H9 (cell line): ENCODE measurements around the gene SMC1B. TPM values are rescaled to one million over a fixed set of nuclear protein-coding genes. Genes with fewer than 3 reads are reported as not detected.

Source experiments
- DNase-seq: peaks from one replicate; pipeline ENCODE4 v3.0.0-alpha.2; 2017
- H2AFZ ChIP-seq: one replicate; pipeline ENCODE4 v1.6.1; 2013; ENCODE audit warnings: mild to moderate bottlenecking, low read length, control low read depth, moderate library complexity
- H2AK5ac ChIP-seq: 2 replicates; pipeline ENCODE4 v1.6.1; 2013; ENCODE audit warnings: low read length, control low read depth, mixed read lengths; ENCODE audit not compliant: insufficient read length
- H2BK120ac ChIP-seq: one replicate; pipeline ENCODE4 v1.6.1; 2013; ENCODE audit warnings: low read depth, mild to moderate bottlenecking, low read length, control low read depth, inconsistent platforms; ENCODE audit not compliant: poor library complexity, severe bottlenecking
- H2BK12ac ChIP-seq: 2 replicates; pipeline ENCODE4 v1.6.1; 2013; ENCODE audit warnings: low read length, control low read depth, mixed read lengths, low read depth; ENCODE audit not compliant: insufficient read length
- H2BK15ac ChIP-seq: 2 replicates; pipeline ENCODE4 v1.6.1; 2013; ENCODE audit warnings: low read depth, low read length, control low read depth
- H2BK20ac ChIP-seq: one replicate; pipeline ENCODE4 v1.6.1; 2013; ENCODE audit warnings: low read depth, mild to moderate bottlenecking, low read length, control low read depth, inconsistent platforms; ENCODE audit not compliant: poor library complexity, severe bottlenecking
- H2BK5ac ChIP-seq: 2 replicates; pipeline ENCODE4 v1.6.1; 2013; ENCODE audit warnings: low read length, control low read depth, mixed read lengths; ENCODE audit not compliant: insufficient read length
- H3K14ac ChIP-seq: 2 replicates; pipeline ENCODE4 v1.6.1; 2013; ENCODE audit warnings: low read length, control low read depth; ENCODE audit not compliant: insufficient read depth
- H3K18ac ChIP-seq: 2 replicates; pipeline ENCODE4 v1.6.1; 2013; ENCODE audit warnings: low read depth, mild to moderate bottlenecking, mixed read lengths, low read length, control low read depth; ENCODE audit not compliant: insufficient read length
- H3K23ac ChIP-seq: 2 replicates; pipeline ENCODE4 v1.6.1; 2013; ENCODE audit warnings: low read length, control low read depth, mixed read lengths, low read depth; ENCODE audit not compliant: insufficient read length
- H3K23me2 ChIP-seq: 2 replicates; pipeline ENCODE4 v1.6.1; 2013; ENCODE audit warnings: low read depth, mild to moderate bottlenecking, mixed read lengths, low read length, control low read depth; ENCODE audit not compliant: insufficient read length, poor library complexity, severe bottlenecking
- H3K27ac ChIP-seq: 2 replicates; pipeline ENCODE4 v1.5.1; 2013; ENCODE audit warnings: low read length, control low read depth, mixed read lengths, low read depth; ENCODE audit not compliant: insufficient read length
- H3K27me3 ChIP-seq: 2 replicates; pipeline ENCODE4 v1.6.1; 2013; ENCODE audit warnings: low read length, control low read depth, inconsistent platforms; ENCODE audit not compliant: insufficient read depth
- H3K4ac ChIP-seq: 2 replicates; pipeline ENCODE4 v1.6.1; 2013; ENCODE audit warnings: low read depth, mild to moderate bottlenecking, control low read depth, inconsistent platforms, low read length, moderate library complexity
- H3K4me1 ChIP-seq: 2 replicates; pipeline ENCODE4 v1.6.1; 2013; ENCODE audit warnings: low read length, control low read depth, inconsistent platforms; ENCODE audit not compliant: insufficient read depth
- H3K4me2 ChIP-seq: 2 replicates; pipeline ENCODE4 v1.6.1; 2013; ENCODE audit warnings: low read length, control low read depth, mixed read lengths; ENCODE audit not compliant: insufficient read length, insufficient read depth
- H3K56ac ChIP-seq: 2 replicates; pipeline ENCODE4 v1.6.1; 2013; ENCODE audit warnings: low read depth, mild to moderate bottlenecking, mixed read lengths, low read length, control low read depth; ENCODE audit not compliant: insufficient read length
- H3K79me1 ChIP-seq: 2 replicates; pipeline ENCODE4 v1.6.1; 2013; ENCODE audit warnings: low read depth, mild to moderate bottlenecking, moderate library complexity, low read length, control low read depth, inconsistent platforms; ENCODE audit not compliant: insufficient read depth, poor library complexity, severe bottlenecking
- H3K79me2 ChIP-seq: 2 replicates; pipeline ENCODE4 v1.6.1; 2013; ENCODE audit warnings: low read length, control low read depth, inconsistent platforms; ENCODE audit not compliant: insufficient read depth
- H3K9ac ChIP-seq: 2 replicates; pipeline ENCODE4 v1.6.1; 2013; ENCODE audit warnings: low read length, control low read depth, mixed read lengths; ENCODE audit not compliant: insufficient read length; ENCODE audit errors: extremely low read depth
- H3K9me3 ChIP-seq: one replicate; pipeline ENCODE4 v1.6.1; 2013; ENCODE audit warnings: low read depth, low read length, inconsistent platforms; ENCODE audit not compliant: control insufficient read depth
- H3T11ph ChIP-seq: one replicate; pipeline ENCODE4 v1.6.1; 2013; ENCODE audit warnings: mild to moderate bottlenecking, low read length, control low read depth, inconsistent platforms
- H4K20me1 ChIP-seq: one replicate; pipeline ENCODE4 v1.6.1; 2013; ENCODE audit not compliant: control insufficient read depth, insufficient read length, insufficient read depth
- H4K5ac ChIP-seq: 2 replicates; pipeline ENCODE4 v1.6.1; 2013; ENCODE audit warnings: low read depth, mild to moderate bottlenecking, mixed read lengths, low read length, control low read depth; ENCODE audit not compliant: insufficient read length
- H4K8ac ChIP-seq: replicated peaks from 2 replicates; pipeline ENCODE4 v1.6.1; 2013; ENCODE audit warnings: low read length, control low read depth, mixed read lengths, low read depth; ENCODE audit not compliant: insufficient read length
- H4K91ac ChIP-seq: 2 replicates; pipeline ENCODE4 v1.6.1; 2013; ENCODE audit warnings: low read depth, mild to moderate bottlenecking, moderate library complexity, mixed read lengths, low read length, control low read depth; ENCODE audit not compliant: insufficient read length
- H3K27ac Mint-ChIP-seq, 3 experiments: 2 replicates in 2 of 3; 3 replicates in 1 of 3; pipeline ENCODE4 v1.8.0; 2020 to 2021; ENCODE audit warnings: mixed read lengths in 3 of 3, mild to moderate bottlenecking in 1 of 3, moderate library complexity in 1 of 3
- H3K27me3 Mint-ChIP-seq: 2 replicates; pipeline ENCODE4 v1.8.0; 2021; ENCODE audit warnings: low read depth, mild to moderate bottlenecking, moderate library complexity, mixed read lengths
- H3K36me3 Mint-ChIP-seq, 3 experiments: 2 replicates in 2 of 3; 3 replicates in 1 of 3; pipeline ENCODE4 v1.8.0; 2020 to 2021; ENCODE audit warnings: low read depth in 3 of 3, mixed read lengths in 3 of 3; ENCODE audit not compliant: insufficient read depth in 1 of 3
- H3K4me1 Mint-ChIP-seq, 2 experiments: 2 replicates each; pipeline ENCODE4 v1.8.0; 2020; ENCODE audit warnings: mixed read lengths in 2 of 2
- H3K4me3 Mint-ChIP-seq, 2 experiments: 2 replicates in 1 of 2; 3 replicates in 1 of 2; pipeline ENCODE4 v1.8.0; 2020 to 2021; ENCODE audit warnings: mild to moderate bottlenecking in 2 of 2, mixed read lengths in 2 of 2, moderate library complexity in 1 of 2
- H3K9me3 Mint-ChIP-seq, 2 experiments: 2 replicates in 1 of 2; 3 replicates in 1 of 2; pipeline ENCODE4 v1.8.0; 2020; ENCODE audit warnings: mild to moderate bottlenecking in 2 of 2, mixed read lengths in 2 of 2, moderate library complexity in 1 of 2
- WGBS: extraction: QIAGEN DNeasy Blood & Tissue Kit; methylation state at CpG from one replicate; pipeline ENCODE4 v1.1.7; 2013; ENCODE audit warnings: missing lambda C conversion rate, low lambda C conversion rate, mixed read lengths; ENCODE audit not compliant: insufficient read length; ENCODE audit errors: extremely low coverage; 5-methylcytosine and 5-hydroxymethylcytosine counted together
- total RNA-seq: library from RNA; stranded (reverse); gene quantifications from 2 replicates; pipeline ENCODE4 v1.2.1, GENCODE V29; 2021
- TF ChIP-seq, protein P1 (sequence below): fragments of 200-600 bp; sonication (generic); conservative IDR thresholded peaks from 3 replicates; pipeline ENCODE4 v1.8.0; 2021; ENCODE audit warnings: antibody characterized with exemption, mild to moderate bottlenecking

Gene SMC1B
- total RNA-seq, 1 experiment from 2014 or later: not detected

DNA sequence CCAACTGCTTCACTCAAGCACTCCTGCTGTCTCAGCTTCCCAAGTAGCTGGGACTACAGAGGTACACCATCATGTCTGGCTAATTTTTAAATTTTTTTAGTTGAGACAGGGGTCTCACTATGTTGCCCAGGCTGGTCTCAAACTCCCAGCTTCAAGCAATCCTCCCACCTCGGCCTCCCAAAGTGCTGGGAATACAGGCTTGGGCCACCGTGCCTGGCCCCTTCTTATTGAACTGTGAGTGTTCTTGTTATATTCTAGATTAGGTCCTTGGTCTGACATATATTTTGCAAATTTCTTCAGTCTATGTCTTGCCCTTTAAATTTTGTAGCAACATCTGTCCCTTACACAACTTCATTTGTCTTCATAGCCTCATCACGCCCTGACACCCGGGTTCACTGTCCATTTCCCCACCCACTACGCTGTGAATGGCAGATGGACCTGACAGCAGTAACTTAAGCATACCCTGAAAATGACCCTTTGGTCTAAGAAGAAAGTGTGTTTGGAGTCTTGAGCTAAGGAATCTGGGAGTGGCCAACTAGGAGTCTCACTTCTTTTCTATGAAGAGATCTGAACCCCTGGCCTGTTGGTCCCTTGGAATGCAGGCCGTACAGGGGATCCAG is 107.8 kb downstream of the SMC1B start:
- H2BK5ac ChIP-seq: no peak overlapping the region
- no peak overlapping the region for H3K4me2 ChIP-seq
- H3K79me1 ChIP-seq: no peaks in the 10 kb centered on the region
- H2BK20ac ChIP-seq: no peak overlapping the region
- Mint-ChIP-seq H3K4me1 (peaks cover 12 to 14% of the 10 kb centered on the region in 2 experiments), H3K4me3 (no peak overlapping the region), H3K9me3 (no peaks in the 10 kb centered on the region), H3K36me3 (no peaks in the 10 kb centered on the region; a peak in 1 of 7 replicates), H3K27ac (no peak overlapping the region; a peak in 1 of 7 replicates), H3K27me3 (peaks cover 2% of the 10 kb centered on the region)
- no peaks in the 10 kb centered on the region for H3K79me2 ChIP-seq
- H4K5ac ChIP-seq: no peak overlapping the region
- H3K4ac ChIP-seq: no peak overlapping the region
- no peak overlapping the region for H3K9ac ChIP-seq
- H3K23me2 ChIP-seq: peaks cover 9% of the 10 kb centered on the region
- H4K20me1 ChIP-seq: no peaks in the 10 kb centered on the region
- H2BK120ac ChIP-seq: no peak overlapping the region
- H3K9me3 ChIP-seq: no peaks in the 10 kb centered on the region
- H3K14ac ChIP-seq: no peak overlapping the region
- DNase-seq: no peak
- no peak overlapping the region for H3T11ph ChIP-seq
- no peaks in the 10 kb centered on the region for H3K27me3 ChIP-seq
- H4K8ac ChIP-seq: no peak overlapping the region
- no CpG with 5 or more reads among the region's 6 CpGs for WGBS
- no peak overlapping the region for H2BK12ac ChIP-seq
- no peak overlapping the region for H3K23ac ChIP-seq
- H3K56ac ChIP-seq: no peak overlapping the region
- no peaks in the 10 kb centered on the region for H3K4me1 ChIP-seq
- H4K91ac ChIP-seq: no peak overlapping the region
- H2BK15ac ChIP-seq: no peak overlapping the region
- H2AK5ac ChIP-seq: no peak overlapping the region
- no peak overlapping the region for H2AFZ ChIP-seq
- TF ChIP-seq, protein P1, sequence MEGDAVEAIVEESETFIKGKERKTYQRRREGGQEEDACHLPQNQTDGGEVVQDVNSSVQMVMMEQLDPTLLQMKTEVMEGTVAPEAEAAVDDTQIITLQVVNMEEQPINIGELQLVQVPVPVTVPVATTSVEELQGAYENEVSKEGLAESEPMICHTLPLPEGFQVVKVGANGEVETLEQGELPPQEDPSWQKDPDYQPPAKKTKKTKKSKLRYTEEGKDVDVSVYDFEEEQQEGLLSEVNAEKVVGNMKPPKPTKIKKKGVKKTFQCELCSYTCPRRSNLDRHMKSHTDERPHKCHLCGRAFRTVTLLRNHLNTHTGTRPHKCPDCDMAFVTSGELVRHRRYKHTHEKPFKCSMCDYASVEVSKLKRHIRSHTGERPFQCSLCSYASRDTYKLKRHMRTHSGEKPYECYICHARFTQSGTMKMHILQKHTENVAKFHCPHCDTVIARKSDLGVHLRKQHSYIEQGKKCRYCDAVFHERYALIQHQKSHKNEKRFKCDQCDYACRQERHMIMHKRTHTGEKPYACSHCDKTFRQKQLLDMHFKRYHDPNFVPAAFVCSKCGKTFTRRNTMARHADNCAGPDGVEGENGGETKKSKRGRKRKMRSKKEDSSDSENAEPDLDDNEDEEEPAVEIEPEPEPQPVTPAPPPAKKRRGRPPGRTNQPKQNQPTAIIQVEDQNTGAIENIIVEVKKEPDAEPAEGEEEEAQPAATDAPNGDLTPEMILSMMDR: no peak
- H3K18ac ChIP-seq: no peak overlapping the region
- no peak overlapping the region for H3K27ac ChIP-seq
